ENCODE results near the gene EME1. TPM values are rescaled to one million over a fixed set of nuclear protein-coding genes. Genes with fewer than 3 reads are reported as not detected.
"Not testable (repeated sequence)": the region's sequence is repeated elsewhere in the genome, so short reads cannot be mapped to it uniquely, and the experiment has no call there.

EME1 gene
- total RNA-seq, 2 donors from 2014 or later: 0.23 to 13.6 TPM

DNA sequence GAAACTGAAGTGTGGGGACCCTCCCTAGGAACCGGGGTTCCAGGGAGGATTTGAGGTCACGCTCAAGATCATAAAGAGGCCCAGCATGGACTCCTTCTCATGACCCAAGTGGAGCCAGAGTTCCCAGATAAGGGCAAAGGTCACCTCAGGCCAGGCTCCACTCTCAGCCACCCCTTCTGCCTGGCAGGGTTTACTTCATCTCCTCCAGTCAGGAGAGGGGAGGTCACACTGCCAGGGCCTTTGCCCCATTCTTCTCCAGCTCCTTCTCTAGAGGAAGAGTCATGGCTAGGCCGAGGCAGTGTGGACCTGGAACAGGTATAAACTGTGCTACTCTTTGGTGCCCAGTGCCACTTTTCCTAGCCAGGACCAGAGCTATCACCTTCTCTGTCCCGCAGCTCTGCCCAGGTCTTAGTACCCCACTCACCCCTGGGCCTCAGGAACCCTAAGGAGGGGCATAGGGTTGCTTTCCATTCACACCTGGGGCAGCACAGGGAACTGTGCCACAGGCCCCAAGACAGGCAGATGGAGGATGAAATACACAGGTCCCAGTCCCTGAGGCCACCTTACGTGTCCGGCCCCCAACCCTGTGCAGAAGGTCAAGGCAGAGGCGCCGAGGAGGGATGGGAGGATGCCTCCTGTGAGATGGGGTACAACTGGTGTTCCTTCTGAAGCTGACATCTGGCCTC, 52.1 kb downstream of the EME1 start:
- intact Hi-C loops (cut with DNase I): no loop called here
- no peaks in the 10 kb centered on the region for H3K27me3 ChIP-seq (replicated peaks; ENCODE audit: insufficient read depth)
- 78% methylated on average over 8 of the region's 8 CpGs for WGBS
- H3K4me3 ChIP-seq: peak overlapping the region; percentile 67 to 68
- no peak for TF ChIP-seq POLR2AphosphoS5 (IDR thresholded peaks at IDR 0.05)
- TF ChIP-seq, protein P1, sequence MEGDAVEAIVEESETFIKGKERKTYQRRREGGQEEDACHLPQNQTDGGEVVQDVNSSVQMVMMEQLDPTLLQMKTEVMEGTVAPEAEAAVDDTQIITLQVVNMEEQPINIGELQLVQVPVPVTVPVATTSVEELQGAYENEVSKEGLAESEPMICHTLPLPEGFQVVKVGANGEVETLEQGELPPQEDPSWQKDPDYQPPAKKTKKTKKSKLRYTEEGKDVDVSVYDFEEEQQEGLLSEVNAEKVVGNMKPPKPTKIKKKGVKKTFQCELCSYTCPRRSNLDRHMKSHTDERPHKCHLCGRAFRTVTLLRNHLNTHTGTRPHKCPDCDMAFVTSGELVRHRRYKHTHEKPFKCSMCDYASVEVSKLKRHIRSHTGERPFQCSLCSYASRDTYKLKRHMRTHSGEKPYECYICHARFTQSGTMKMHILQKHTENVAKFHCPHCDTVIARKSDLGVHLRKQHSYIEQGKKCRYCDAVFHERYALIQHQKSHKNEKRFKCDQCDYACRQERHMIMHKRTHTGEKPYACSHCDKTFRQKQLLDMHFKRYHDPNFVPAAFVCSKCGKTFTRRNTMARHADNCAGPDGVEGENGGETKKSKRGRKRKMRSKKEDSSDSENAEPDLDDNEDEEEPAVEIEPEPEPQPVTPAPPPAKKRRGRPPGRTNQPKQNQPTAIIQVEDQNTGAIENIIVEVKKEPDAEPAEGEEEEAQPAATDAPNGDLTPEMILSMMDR (IDR thresholded peaks at IDR 0.05): no peak
- TF ChIP-seq POLR2A (IDR thresholded peaks at IDR 0.05): no peak
- H3K4me1 ChIP-seq (replicated peaks): peaks cover 7% of the 10 kb centered on the region
- no peak for DNase-seq (ENCODE audit: low spot score)
- no peaks in the 10 kb centered on the region for H3K36me3 ChIP-seq
- no peaks in the 10 kb centered on the region for H3K9me3 ChIP-seq
- H3K27ac ChIP-seq: peak overlapping the region; percentile 81 to 91

DNA sequence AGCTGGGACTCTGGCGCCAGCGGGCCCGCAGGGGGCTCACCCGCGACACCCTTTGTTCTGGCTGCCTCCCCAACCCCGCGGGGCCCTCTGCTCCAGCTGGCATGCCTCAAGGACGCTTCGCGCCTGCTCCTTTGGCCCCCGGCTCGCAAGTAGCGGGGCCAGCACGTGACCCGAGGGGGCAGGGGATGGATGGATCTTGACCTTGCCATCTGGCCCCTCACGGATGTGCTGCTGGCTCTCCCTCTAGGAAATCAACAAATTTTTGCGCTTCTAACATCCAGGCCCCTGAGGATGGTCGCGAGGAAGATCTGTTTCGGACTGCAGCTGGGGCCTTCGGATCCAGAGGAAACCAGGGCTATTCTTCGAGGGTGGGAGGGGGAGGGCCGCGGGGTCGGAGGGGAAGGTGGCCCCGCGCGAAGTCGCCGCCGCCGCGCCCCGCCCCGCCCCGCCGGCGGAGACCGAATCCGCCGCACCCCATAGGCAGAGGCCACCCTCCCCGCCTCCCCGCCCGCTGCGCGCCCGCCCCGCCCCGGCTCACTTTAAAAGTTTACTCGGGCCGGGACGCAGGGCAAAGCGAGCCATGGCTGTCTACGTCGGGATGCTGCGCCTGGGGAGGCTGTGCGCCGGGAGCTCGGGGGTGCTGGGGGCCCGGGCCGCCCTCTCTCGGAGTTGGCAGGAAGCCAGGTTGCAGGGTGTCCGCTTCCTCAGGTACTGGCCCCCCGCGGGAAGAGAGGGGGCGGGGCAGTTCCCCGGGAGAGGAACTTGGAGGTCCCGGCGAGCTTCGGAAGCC, 52.8 kb downstream of the EME1 start, which contains the start of gene ACSF2:
ACSF2 (plus strand) TSS at position 537 of the 790 bp plus-strand sequence; CDS start at position 581, 44 bp downstream.
- H3K36me3 ChIP-seq: no peaks in the 10 kb centered on the region
- H3K9me3 ChIP-seq: no peaks in the 10 kb centered on the region
- H3K4me3 ChIP-seq: peak within 1 kb of the TSS; percentile 67 to 68
- TF ChIP-seq, protein P1 (IDR thresholded peaks at IDR 0.05): no peak
- TF ChIP-seq POLR2A (IDR thresholded peaks at IDR 0.05) (peak; percentile 93), POLR2AphosphoS5 (IDR thresholded peaks at IDR 0.05) (peak; percentile 81)
- peak; percentile 87 for DNase-seq (ENCODE audit: low spot score)
- H3K27me3 ChIP-seq (replicated peaks; ENCODE audit: insufficient read depth): no peaks in the 10 kb centered on the region
- H3K27ac ChIP-seq: peak within 1 kb of the TSS; percentile 81 to 91
- WGBS: under 1% methylated on average over 65 of the region's 70 CpGs
- intact Hi-C loops (cut with DNase I): no loop called here
- H3K4me1 ChIP-seq (replicated peaks): peaks cover 7% of the 10 kb centered on the region

DNA sequence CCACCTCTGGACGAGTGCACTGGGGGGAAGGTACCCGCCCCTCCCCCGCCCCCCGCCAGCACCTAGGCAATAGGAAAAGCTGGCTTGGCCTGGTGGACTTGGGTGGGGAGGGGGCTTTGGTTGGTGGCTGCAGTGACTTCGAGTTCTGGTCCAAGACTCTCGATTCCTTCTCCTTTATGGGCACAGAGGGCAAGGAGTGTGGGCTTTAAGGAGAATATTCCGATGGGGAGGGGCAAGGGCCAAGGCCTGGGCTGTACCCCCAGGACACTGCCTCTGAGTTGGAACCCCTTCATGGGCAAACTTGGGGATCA, 53.4 kb downstream of the EME1 start:
- peak overlapping the region; percentile 81 to 91 for H3K27ac ChIP-seq
- H3K27me3 ChIP-seq (replicated peaks; ENCODE audit: insufficient read depth): no peaks in the 10 kb centered on the region
- no peaks in the 10 kb centered on the region for H3K36me3 ChIP-seq
- WGBS: 1% methylated on average over 7 of the region's 7 CpGs
- DNase-seq (ENCODE audit: low spot score): no peak
- peaks cover 7% of the 10 kb centered on the region for H3K4me1 ChIP-seq (replicated peaks)
- intact Hi-C loops (cut with DNase I): no loop called here
- TF ChIP-seq, protein P1 (IDR thresholded peaks at IDR 0.05): no peak
- TF ChIP-seq POLR2AphosphoS5 (IDR thresholded peaks at IDR 0.05) (no peak), POLR2A (IDR thresholded peaks at IDR 0.05) (no peak)
- H3K9me3 ChIP-seq: no peaks in the 10 kb centered on the region
- H3K4me3 ChIP-seq: peak overlapping the region; percentile 67 to 68

DNA sequence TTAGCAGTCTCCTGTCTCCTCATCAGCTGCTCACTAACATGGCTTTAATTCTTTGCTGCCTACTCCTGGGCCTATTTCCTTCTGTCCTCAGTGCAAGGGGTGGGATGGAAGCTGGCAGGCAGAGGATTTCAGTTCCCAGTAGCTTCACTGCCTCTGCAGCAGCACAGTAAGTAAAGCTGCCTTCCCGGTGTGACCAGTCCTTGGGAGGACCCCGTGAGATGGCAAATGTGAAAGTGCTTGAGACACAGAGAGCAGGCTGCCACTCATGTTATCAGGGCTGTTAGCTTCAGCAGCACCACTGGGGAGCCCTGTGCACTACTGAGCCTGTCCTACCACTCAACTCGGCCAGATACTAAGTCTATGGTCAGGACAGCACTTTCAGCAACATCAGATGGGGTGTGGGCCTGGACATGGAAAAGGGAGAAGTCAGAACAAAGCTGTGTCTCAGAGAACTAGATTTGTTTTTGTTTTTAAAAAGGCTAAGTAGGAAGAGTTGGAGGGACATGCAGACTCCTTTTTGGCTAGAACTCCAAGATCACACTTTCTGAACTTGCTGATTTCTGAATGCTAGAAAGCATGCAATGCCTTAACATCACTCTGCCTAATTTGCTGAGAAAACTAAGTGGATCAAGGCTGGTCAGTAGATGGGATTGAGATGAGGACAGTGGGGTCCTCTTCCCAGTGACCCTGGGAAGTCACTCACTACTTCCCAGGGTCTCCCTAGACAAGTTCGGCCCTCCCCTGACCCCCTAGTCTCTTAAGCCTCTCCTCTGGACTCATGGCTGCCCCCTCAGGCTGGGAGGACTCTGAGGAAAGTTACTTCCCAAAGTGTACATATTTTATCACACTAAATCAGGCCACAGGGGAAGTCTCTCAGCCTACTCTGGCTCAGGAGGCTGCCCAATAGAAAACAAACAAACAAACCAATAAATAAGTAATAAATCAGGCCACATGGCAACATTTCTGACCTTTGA, 54.1 kb downstream of the EME1 start:
- Histone ChIP-seq H3K27me3 (replicated peaks; ENCODE audit: insufficient read depth) (no peaks in the 10 kb centered on the region), H3K4me3 (peak overlapping the region; percentile 67 to 68), H3K27ac (peak overlapping the region; percentile 81 to 91), H3K36me3 (no peaks in the 10 kb centered on the region), H3K9me3 (no peaks in the 10 kb centered on the region), H3K4me1 (replicated peaks) (peaks cover 7% of the 10 kb centered on the region)
- intact Hi-C loops (cut with DNase I): no loop called here
- WGBS: 19% methylated on average over 4 of the region's 4 CpGs
- peak; percentile 57 for DNase-seq (ENCODE audit: low spot score)
- TF ChIP-seq POLR2A (IDR thresholded peaks at IDR 0.05) (peak; percentile 27), POLR2AphosphoS5 (IDR thresholded peaks at IDR 0.05) (no peak)

DNA sequence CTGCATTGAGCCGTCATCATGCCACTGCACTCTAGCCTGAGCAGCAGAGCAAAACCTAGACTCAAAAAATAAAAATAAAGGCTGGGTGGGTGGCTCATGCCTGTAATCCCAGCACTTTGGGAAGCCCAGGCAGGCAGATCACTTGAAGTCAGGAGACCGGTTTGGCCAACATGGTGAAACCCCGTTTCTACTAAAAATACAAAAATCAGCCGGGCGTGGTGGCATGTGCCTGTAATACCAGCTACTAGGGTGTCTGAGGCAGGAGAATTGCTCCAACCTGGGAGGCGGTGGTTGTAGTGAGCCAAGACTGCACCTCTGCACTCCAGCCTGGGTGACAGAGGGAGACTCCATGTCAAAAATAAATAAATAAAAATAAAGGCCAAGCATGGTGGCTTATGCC, 55.1 kb downstream of the EME1 start:
- H3K36me3 ChIP-seq; H3K4me1 ChIP-seq (replicated peaks); H3K27me3 ChIP-seq (replicated peaks; ENCODE audit: insufficient read depth); H3K4me3 ChIP-seq; H3K9me3 ChIP-seq; DNase-seq (ENCODE audit: low spot score); intact Hi-C loops (cut with DNase I): not testable (repeated sequence)
- peak overlapping the region; percentile 81 to 91 for H3K27ac ChIP-seq
- WGBS: 78% methylated on average over 6 of the region's 6 CpGs

All from prostate gland (tissue), 2 donors.